GM18858 (cell line): ENCODE data around the gene USP7.

ENCODE experiments used
- ATAC-seq: cut with Tn5 transposase; IDR thresholded peaks from one replicate; pipeline ENCODE4 v1.9.1; 2021; ENCODE audit not compliant: unreplicated experiment

Gene USP7

DNA sequence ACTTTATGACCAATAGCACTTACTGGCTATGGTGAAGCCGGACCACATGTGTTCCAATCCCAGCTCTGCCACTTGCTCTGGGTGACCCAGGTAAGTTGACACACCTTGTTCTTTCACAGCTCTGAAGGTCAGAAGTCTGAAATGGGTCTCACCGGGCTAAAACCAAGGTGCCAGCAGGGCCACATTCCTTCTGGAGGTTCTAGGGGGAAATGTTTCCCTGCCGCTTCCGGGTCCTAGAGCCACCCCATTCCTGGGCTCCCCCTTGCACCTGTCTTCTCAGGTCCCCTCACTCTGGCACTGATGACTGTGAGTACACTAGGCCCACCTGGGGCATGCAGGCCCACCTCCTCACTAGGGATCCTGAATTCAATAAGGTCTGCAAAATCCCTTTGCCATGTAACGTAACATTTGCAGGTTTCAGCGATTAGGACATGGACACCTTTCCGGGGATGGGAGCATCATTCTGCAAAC is 11.4 kb downstream of the USP7 start:
- ATAC-seq = no peak

DNA sequence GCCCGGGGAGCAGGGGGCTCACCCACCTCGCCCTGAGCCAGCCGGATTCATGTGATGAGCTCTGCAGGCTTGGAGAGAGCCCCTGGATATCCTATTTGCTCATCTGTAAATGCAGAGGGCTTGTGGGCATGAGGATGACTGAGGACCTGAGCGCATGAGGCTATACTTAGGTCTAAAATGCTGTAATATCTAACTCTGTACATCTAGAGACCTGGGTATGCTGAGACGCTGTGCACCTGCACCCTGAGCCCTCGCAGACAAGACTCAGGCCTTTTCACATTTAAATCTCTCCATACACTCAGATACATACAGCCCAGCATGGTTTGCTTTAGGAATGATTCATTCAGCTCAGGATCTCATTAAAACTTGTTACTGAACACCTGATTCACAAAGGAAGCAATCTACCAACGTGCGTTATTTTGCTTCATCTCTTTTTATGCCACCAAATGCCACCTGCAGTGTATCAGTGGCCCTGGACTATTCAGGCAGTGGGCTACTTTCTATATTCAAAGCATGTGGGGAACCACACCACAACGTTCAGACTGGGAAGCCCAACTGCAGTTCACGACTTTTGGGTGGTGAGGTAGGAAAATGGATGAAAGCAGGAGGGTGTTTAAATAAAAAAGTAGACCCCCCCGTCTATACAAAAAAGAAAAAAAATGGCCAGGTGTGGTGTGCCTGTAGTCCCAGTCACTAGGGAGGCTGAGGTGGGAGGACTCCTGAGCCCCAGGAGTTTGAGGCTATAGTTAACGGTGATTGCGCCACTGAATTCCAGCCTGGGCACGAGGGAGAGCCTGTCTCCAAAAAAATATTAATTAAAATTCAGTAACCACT is 12.0 kb downstream of the USP7 start:
- ATAC-seq = no peak

DNA sequence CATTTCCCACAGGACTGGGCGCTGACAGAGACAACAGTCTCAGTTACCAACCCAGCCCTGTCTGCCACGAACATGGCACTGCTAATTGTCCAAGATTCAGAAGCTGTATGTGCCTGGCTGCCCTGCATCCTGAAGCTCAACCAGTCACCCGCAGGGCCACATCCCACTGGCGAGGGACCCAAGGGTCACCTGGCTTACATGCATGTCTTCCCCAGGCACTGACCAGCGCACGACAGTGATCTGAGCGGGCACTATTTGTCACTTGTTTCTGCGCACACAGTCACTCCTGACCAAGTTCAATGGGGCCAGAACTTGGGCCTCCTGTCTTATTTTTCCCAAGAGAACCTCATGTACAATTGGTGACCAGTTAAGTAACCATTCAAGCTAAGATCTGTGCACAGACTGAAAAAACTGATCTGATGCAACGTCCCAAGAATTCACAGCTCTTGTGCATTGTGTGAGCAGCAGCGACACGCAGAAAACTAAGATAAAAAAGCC is 13.1 kb downstream of the USP7 start:
- no peak for ATAC-seq

DNA sequence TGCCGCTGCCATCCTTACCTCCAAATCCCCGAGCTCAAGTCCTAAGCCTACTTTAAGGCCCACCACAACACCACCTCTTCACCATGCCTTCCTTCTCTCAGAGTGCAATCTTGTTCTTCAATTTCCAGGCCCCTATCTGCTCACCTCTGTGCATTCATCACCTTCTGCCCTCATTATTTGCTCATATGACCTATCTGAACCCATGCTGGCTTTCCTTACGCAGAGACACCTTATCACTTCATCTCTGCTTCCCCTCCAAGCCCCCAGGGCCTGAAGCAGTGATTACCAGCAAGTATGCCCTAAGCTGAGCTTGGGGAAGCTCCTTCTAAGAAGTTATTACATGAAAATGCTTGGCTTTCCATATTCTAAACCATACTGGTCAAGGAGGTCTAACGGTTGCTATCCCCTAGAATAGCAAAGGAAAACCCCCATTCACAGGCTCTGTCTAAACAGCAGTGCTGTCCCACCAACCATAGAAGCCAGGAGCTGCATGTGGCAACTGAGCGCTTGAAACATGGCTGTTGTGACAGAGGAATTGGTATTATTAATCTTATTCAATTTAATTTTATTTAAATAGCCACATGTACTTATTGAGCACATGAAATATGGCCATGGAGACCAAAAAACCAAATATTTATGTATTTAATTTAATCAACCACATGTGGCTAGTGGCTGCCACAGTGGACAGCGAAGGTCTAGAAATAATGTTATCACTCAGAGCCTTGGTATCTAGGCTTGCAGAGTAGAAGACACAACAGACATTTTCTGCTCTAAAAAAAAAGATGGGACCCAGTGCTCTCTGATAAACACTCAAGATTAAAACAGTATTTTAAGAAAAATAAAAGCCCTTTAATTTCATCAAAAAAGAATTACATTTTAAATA is 13.9 kb downstream of the USP7 start:
- no peak for ATAC-seq

DNA sequence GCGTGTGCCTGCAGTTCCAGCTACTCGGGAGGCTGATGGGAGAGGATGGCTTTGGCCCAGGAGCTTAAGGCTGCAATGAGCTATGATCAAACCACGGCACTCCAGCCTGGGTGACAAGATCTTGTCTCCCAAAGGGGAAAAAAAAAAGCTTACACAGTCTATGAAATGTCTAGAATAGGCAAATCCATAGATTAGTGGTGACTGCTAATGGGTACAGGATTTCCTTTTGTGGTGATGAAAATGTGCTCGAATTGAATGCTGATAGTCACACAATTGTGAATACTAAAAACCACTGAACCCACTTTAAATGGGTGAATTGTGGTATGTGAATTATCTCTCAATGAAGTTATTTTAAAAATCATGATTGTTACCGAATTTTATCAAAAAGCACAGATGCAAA is 14.9 kb downstream of the USP7 start:
- no peak for ATAC-seq

DNA sequence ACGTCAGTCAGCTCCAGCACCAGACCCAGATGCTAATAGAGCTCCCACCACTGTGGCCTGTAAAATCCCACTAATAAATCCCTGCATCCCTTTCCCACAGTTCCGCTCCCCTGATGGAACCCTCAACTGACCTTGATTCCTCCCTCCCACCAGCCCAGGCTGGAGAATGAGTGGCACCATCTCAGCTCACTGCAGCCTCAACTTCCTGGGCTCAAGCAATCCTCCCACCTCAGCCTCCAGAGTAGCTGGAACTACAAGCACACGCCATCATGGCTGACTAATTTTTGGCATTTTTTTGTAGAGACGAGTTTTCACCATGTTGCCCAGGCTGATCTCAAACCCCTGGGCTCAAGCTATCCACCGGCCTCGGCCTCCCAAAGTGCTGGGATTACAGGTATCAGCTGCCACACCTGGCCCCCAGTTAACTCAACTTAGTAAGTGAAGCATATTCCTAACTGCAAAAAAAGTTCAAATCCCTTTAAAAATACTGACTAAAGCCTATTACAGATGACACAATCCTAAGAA is 15.6 kb downstream of the USP7 start:
- ATAC-seq = no peak

DNA sequence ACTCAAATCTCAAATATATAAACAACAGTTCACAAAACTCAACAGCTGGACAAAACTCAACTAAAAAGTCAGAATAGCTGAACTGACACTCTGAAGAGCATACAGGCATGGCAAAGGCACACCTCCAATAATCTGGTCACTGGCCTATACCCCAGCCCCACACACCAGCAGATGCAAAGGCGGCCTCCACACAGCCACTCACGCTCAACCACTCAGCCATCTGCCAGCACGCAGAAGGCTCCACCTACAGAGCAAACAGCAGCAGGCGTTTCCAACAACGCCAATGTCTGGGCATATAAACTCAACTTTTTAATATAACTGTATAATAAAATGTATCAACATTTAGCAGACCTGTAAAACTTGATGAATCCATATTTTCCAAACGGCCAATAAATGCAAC is 17.2 kb downstream of the USP7 start:
- ATAC-seq = no peak

DNA sequence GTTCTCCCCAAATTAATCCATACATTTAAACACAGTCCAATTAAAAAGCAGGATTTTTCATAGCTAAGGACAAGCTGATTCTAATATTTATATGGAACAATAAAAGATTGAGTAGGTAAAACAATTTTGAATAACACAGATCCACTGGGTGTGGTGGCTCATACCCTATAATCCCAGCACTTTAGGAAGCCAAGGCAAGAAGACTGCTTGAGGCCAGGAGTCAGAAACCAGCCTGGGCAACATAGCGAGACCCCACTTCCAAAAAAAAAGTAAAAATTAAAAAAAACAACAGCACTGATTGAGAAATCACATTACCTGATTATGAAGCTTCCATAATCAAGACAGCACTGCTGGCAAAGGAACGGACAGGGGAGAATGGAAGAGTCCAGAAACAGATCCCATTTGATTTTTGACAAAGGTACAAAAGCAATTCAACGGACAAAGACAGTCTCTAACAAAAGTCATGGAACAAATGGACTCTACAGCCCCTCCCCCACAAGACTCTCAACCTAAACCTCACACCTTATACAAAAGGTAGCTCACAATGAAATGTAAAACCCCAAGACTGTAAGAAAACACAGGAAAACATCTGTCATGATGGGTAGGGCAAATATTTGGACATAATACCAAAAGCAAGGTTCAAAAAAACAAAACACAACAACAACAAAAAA is 17.9 kb downstream of the USP7 start:
- ATAC-seq = no peak

DNA sequence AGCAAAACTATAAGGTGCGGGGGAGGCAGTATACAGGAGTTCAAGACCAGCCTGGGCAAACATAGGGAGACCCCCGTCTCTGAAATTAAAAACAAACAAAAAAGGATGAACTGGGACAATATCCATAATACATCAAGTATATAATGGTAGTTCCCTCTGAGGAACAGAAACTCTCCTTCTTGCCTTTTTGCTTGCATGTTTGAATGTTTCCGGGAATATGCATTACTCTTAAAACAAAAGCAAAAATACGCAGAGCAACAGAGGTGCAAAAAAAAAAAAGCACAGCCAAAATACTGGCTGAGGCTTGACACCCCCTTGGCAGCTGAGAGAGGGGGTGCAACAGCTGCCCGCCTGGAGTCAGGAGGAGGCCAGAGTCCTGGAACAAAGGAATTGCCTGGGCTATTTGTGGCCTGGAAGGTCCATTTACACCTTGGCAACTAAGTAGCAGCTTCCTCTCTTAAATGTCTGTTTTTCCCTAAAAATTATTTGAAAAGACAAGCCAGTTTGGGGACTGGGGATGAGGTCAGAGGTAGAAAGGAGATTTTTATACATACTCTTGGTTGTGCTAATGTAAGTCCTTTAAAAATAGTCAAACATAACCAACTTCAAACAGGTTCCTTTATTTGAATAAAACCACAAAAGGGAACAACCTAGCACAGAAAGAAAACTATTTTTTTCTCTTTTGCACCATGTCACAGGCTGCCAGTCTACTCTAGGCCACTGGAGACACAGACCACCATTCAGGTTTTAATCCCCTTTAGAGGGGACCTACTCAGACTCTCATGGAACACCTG is 19.5 kb downstream of the USP7 start:
- peak; percentile 70 for ATAC-seq

DNA sequence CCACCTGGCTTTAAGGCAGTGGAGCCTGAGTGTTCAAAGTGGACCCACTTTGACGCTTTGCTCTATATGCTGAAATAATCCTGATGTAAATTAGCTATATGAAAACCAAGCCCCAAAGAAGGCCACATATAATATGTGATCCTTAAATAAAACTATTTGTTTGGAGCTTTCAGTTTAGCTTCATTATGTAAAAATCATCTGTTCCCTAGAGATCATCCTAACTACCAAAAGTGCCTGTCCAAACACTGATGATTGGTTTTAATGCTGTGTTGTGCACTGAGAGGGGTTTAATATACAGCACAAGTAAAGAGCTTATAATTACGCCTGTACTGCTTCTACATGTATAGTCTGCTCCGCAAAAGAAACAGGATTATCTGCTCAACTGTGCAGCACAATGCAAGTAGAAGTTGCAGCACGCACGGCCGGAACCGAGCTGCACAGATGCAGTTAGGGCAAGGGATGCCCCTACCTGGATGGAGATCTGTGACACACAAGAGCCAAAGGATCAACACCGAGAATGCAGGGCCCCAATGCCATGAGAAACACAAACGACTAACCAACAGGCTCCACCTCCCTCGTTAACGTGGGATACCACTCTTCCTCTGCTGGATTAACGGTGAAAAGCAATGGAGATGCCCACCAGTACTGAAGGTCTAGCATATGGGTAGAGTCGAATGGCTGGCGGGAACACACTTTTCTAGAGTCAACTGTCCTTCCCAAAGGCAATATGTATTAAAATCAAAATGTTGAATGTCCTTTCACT is 20.5 kb downstream of the USP7 start:
- no peak for ATAC-seq

DNA sequence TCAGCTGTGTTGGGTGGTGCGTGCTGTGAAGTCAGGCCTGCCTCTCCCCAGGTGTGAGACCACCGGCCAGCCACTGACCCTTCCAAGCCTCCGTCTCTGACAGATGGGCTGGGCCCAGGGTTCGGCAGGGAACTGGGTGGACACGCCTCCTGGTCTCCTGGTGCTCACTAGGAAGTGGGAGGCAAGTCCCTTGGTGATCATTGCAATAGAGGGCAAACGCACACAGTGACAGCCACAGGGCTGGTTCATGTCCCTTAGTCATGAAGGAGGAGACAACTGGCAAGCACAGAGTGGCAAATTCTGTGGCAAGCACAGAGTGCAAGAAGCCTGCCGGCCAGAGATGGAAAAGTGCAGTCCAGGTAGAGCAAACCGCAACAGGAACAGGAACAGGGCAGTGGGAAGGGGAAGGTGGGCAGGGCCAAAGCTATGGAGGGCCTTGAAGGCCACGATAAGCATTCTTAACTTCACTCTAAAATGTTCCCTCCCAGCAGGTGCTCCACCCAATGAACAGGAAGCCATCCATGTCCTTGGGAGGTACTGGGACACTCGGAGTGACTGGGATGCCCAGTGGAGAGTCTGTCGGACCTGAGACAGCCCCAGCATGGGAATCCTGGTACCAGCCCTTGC is 21.9 kb downstream of the USP7 start:
- no peak for ATAC-seq

DNA sequence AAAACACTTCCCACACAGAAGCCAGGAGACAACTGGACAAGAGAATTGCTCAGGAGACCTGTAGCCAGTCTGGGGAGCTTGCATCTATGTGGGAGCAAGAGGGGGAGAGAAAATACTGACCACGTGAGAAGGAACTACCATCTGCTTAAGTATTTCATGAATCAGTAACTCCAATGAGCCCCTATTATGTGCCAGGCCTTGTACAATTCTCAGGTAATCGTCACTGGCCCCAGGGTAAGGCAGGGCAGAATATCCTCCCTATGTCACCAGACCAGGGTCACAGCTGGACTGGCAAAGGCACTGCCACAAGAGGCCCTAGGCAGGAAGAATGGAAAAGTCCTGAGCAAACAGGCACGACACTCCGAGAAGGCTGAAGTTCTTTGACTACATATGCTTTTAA is 25.9 kb downstream of the USP7 start:
- ATAC-seq = no peak

DNA sequence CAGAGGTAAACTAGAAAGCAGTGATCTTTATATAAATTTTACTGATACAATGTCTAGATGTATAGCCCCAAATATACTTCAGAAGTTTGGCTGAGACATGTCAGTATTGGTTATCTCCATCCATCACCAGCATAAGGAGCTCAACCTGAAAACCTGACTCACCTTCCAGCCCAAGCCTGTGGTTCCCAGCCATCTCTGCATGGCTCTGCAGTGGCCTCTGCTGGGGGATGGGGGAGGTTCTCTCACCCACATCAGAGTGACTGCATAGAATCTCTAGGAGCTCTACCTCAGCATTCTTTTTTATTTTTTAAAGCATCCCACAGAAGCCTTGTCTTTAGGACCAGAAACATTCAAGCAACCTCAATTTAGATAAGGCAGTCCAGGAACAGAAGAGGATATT is 27.3 kb downstream of the USP7 start:
- peak; percentile 86 for ATAC-seq

DNA sequence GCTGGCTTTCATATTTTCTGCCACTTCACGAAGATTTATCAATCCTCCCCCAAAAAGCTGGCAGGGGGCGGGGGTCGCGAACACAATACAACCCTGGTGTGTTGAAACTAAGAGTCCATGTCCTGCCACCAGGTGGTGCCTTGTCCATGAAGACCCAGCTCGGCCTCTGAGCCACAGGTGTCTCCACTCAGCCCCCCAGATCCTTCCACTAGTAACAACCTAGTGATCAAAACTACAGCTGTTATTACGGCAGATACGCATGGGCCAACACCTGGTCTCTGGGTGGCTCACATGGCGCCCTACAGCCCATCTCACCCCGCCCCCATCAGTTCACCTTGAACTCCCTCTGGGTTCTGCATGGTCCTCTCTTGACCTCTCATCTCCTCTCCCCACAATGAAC is 27.7 kb downstream of the USP7 start:
- ATAC-seq = peak; percentile 7

DNA sequence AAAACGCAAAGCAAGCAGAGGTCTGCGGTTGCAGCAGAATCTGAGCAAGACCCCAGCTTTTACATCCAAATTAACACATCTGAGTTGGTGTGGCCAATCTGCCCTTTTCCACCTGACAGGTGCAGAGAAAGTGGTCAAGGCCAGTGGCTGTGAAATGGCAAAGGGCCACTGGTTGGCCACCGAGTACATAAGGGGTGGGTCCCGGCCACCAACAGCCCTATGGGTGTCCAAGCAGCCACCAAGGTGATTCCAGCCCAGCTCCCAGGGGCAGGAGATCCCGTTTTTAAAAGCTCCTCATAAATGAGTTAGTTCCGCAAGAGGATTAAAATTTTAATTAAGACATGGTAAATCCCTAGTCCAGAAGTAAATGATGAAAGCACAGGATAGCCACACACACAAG is 29.1 kb downstream of the USP7 start:
- ATAC-seq = no peak

DNA sequence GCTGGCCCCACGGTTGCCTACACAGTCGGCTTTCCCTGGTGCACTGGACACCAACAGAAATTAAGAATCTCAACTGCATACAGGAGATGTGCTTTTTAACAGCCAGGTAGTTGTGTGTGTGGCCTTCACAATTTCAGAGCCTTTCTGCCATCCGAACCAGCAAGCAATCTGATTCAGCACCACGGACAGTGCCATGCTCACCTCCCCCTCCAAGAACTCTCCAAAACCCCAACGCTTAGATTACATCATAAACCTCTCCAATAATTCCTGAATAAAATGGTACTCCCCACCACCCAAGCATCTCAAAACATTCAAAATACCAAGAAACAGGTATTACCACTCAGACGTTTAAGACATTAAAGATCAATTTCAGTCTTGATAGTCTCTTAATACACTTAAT is 31.8 kb downstream of the USP7 start:
- ATAC-seq = no peak

DNA sequence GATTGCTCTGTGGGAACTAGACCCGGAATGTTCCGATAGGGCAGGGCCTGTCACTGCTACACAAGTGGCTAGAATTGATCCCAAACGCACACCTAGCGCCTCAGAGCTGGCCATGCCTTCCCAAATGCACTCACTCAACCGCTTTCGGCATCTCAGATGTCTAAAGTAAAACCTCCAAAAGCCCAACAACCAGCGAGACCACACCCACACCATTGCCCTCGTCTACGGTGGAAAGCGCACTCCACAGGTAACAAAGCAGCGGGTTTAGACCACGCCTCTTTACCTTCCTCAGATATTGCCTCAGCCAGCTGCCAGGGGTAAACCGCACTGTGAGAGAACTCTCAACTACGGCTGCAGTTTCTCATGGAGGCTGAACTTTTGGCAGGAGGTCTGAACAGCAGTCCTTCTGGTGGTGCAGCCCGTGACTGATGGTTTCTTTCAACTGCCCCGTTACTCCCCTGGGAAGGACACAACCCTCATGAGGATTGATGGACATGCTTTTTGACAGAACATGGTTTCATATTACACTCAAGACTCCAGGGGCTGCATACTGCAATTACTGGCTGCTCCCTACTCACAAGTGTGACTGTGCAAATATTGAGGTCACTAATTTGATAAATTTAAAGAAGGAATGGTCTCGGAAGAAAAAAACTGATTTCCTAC is 34.5 kb downstream of the USP7 start:
- no peak for ATAC-seq

DNA sequence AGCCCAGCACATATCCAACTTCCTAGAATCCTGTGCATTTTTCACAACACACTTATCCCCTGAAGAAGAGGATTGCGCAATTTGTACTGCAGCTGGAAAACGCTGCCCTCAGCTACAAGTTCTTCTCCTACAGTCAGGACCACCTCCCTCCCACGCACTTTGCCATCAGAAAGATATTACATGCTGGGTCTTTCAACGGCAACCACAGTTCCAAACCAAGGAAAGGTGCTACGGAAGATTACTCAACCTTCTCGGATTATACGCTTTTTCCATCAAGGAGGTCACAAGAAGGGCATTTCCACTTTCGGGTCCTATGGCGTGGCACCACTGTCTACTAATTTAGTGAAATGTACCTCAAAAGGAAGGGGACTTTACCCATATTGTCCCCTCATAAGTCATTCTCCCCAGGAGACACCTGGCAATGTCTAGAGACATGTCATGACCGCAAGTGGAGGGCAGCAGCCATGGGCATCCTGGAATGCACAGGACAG is 35.2 kb downstream of the USP7 start:
- ATAC-seq = no peak
